ENCODE results near the gene PCMTD2.
"Not testable (repeated sequence)": the region's sequence is repeated elsewhere in the genome, so short reads cannot be mapped to it uniquely, and the experiment has no call there.

Gene PCMTD2

DNA sequence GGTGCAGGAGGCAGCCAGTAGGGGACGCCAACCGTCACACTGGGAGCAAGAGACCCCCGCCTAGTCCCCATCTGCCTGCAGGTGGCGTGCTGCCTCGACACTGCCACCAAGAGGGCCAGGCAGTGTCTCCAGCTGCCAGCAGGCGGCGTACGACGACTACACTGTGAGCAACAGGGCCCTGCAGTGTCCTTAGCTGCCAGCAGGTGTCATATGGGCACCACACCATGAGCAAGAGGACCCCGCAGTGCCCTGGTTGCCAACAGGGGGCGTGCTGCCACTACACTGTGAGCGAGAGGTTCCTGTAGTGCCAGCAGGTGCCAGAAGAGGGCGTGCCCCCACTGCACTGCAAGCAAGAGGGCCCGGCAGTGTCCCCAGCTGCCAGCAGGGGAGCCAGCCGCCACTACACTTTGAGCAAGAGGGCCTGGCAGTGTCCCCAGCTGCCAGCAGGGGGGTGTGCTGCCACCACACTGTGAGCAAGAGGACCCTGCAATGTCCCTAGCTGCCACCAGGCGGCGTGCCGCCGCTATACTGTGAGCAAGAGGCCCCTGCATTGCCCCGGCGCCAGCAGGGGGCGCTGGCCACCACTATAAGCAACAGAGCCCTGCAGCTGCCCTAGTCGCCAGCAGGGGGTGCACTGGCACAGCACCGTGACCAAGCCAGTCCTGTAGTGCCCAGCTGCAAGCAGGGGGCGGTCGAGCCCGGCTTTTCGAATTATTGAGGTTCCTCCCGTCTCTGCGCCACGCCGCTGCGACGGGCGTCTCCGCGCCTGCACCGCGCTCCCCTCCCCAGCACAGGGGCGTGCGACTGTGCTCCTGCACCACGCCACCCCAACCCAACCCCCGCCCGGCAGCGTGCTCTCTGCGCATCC lies 30.3 kb downstream of the PCMTD2 start (continued):
- TF ChIP-seq, protein P1, sequence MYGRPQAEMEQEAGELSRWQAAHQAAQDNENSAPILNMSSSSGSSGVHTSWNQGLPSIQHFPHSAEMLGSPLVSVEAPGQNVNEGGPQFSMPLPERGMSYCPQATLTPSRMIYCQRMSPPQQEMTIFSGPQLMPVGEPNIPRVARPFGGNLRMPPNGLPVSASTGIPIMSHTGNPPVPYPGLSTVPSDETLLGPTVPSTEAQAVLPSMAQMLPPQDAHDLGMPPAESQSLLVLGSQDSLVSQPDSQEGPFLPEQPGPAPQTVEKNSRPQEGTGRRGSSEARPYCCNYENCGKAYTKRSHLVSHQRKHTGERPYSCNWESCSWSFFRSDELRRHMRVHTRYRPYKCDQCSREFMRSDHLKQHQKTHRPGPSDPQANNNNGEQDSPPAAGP (tag by site-specific recombination; IDR thresholded peaks at IDR 0.05): 0 out of 2 replicates have a peak, but pooled peaks have one; percentile 37
- TF ChIP-seq ZNF610 (tag by site-specific recombination; IDR thresholded peaks at IDR 0.05; ENCODE audit: borderline replicate concordance) (peak; percentile 53; the same call in 1 of the 2 replicates), GLIS2 (tag by site-specific recombination; IDR thresholded peaks at IDR 0.05) (0 out of 2 replicates have a peak, but pooled peaks have one; percentile 28)
- TF ChIP-seq, protein P2, sequence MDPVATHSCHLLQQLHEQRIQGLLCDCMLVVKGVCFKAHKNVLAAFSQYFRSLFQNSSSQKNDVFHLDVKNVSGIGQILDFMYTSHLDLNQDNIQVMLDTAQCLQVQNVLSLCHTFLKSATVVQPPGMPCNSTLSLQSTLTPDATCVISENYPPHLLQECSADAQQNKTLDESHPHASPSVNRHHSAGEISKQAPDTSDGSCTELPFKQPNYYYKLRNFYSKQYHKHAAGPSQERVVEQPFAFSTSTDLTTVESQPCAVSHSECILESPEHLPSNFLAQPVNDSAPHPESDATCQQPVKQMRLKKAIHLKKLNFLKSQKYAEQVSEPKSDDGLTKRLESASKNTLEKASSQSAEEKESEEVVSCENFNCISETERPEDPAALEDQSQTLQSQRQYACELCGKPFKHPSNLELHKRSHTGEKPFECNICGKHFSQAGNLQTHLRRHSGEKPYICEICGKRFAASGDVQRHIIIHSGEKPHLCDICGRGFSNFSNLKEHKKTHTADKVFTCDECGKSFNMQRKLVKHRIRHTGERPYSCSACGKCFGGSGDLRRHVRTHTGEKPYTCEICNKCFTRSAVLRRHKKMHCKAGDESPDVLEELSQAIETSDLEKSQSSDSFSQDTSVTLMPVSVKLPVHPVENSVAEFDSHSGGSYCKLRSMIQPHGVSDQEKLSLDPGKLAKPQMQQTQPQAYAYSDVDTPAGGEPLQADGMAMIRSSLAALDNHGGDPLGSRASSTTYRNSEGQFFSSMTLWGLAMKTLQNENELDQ (tag by site-specific recombination; IDR thresholded peaks at IDR 0.05; ENCODE audit: low read depth): peak; percentile 73; the same call in 1 of the 2 replicates

DNA sequence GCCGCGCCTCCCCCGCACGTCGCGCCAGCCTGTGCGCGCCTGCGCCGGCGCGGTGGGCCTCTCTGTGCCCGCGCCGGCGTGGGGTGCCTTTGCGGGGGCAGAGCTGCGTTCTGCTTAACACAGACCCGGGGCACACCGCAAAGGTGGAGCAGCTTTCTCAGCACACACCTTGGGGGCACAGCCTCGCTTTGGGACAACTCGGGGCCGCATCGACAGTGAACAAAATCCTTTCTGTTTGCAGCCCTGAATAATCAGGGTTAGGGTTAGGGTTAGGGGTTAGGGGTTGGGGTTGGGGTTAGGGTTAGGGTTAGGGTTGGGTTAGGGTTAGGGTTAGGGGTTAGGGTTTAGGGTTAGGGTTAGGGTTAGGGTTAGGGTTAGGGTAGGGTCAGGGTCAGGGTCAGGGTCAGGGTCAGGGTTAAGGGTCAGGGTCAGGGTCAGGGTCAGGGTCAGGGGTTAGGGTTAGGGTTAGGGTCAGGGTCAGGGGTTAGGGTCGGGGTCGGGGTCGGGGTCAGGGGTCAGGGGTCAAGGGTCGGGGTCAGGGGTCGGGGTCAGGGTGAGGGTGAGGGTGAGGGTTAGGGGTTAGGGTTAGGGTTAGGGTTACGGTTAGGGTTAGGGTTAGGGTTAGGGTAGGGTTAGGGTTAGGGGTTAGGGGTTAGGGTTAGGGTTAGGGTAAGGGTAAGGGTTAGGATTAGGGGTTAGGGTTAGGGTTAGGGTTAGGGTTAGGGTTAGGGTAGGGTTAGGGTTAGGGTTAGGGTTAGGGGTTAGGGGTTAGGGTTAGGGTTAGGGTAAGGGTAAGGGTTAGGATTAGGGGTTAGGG lies 31.1 kb downstream of the PCMTD2 start:
- POLR2A ChIA-PET; H3K36me3 ChIP-seq (ENCODE audit: control insufficient read depth in 2 of 2, insufficient read depth in 1 of 2, low read length in 2 of 2); H3K27ac ChIP-seq (ENCODE audit: extremely low read depth, low read depth, low read length); H3K4me1 ChIP-seq (ENCODE audit: control insufficient read depth, insufficient read depth, low read length); H3K4me3 ChIP-seq (ENCODE audit: low read depth, low read length); H3K9me3 ChIP-seq (ENCODE audit: control insufficient read depth, insufficient read depth, low read depth, low read length): not testable (repeated sequence)
- CTCF ChIA-PET: interaction anchor here (0.9 to 2.0 kb wide), 5 partner anchors 12 to 124 kb away, joined by 3 to 12 read pairs (median 3); no protein-coding TSS in a partner anchor

DNA sequence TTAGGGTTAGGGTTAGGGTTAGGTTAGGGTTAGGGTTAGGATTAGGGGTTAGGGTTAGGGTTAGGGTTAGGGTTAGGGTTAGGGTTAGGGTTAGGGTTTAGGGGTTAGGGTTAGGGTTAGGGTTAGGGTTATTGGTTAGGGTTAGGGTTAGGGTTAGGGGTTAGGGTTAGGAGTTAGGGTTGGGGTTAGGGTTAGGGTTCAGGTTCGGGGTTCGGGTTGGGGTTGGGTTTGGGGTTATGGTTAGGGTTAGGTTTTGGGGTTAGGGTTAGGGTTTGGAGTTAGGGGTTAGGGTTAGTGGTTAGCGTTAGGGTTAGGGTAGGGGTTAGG lies 31.7 kb downstream of the PCMTD2 start:
- CTCF ChIA-PET; H3K9me3 ChIP-seq (ENCODE audit: control insufficient read depth, insufficient read depth, low read depth, low read length); POLR2A ChIA-PET; H3K4me3 ChIP-seq (ENCODE audit: low read depth, low read length); H3K4me1 ChIP-seq (ENCODE audit: control insufficient read depth, insufficient read depth, low read length); H3K27ac ChIP-seq (ENCODE audit: extremely low read depth, low read depth, low read length); H3K36me3 ChIP-seq (ENCODE audit: control insufficient read depth in 2 of 2, insufficient read depth in 1 of 2, low read length in 2 of 2): not testable (repeated sequence)

DNA sequence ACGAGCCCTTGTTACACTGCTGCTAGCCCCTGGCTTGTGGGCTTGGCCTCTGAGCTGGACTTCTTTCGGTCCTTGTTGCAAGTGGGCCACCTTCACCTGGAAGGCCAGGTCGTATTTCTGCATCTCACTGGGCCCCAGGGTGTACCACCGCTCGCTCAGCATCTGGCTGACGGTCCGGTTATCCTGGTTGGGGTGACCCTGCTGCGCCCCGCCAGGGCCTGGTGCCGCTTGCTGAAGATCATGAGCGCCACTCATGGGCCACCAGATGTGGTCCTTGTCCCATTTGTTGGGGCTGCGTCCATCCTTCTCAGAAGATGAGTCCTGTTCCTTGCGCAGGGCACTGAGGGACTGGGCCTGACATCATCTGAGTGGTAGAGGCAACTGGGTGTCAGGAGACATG lies 36.6 kb downstream of the PCMTD2 start:
- not testable (repeated sequence) for H3K4me3 ChIP-seq (ENCODE audit: low read depth, low read length)

DNA sequence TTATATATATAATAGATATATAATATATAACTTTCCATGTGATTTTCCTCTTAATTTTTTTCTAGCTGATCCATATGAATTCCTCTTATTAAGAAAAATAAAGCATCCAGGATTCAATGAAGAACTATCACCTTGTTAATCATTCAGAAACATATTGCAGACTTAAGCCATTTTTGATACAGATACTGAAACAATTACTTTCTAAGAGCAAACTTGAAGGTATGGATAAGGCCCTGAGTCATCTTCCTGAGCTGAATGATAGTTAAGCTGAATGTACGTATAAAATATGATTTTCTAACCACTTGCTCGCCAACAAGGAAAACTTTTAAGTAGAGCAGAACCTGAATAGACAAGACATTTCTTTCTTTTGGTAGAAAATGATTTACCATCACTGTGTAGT lies 47.5 kb downstream of the PCMTD2 start:
- H3K36me3 ChIP-seq (ENCODE audit: control insufficient read depth in 2 of 2, insufficient read depth in 1 of 2, low read length in 2 of 2); H3K4me1 ChIP-seq (ENCODE audit: control insufficient read depth, insufficient read depth, low read length); POLR2A ChIA-PET; H3K4me3 ChIP-seq (ENCODE audit: low read depth, low read length); H3K9me3 ChIP-seq (ENCODE audit: control insufficient read depth, insufficient read depth, low read depth, low read length); CTCF ChIA-PET; H3K27ac ChIP-seq (ENCODE audit: extremely low read depth, low read depth, low read length): not testable (repeated sequence)

More for the DNA sequence above, 36.6 kb downstream of the PCMTD2 start:
- H3K9me3 ChIP-seq (ENCODE audit: control insufficient read depth, insufficient read depth, low read depth, low read length); POLR2A ChIA-PET; H3K36me3 ChIP-seq (ENCODE audit: control insufficient read depth in 2 of 2, insufficient read depth in 1 of 2, low read length in 2 of 2); CTCF ChIA-PET; H3K27ac ChIP-seq (ENCODE audit: extremely low read depth, low read depth, low read length); H3K4me1 ChIP-seq (ENCODE audit: control insufficient read depth, insufficient read depth, low read length): not testable (repeated sequence)

DNA sequence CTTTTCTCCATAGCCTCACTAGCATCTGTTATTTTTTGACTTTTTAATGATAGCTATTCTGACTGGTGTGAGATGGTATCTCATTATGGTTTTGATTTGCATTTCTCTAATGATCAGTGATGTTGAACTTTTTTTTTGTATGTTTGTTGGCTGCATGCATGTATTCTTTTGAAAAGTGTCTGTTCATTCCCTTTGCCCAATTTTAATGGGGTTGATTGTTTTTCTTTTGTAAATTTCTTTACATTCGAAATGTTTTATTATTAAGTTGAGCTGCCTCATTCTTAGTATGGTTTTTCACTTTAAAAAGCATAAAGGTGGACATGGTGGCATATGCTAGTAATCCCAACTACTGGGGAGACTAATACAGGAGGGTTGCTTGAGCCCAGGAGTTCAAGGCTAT lies 58.2 kb downstream of the PCMTD2 start:
- H3K9me3 ChIP-seq (ENCODE audit: control insufficient read depth, insufficient read depth, low read depth, low read length); H3K27ac ChIP-seq (ENCODE audit: extremely low read depth, low read depth, low read length); H3K36me3 ChIP-seq (ENCODE audit: control insufficient read depth in 2 of 2, insufficient read depth in 1 of 2, low read length in 2 of 2); H3K4me1 ChIP-seq (ENCODE audit: control insufficient read depth, insufficient read depth, low read length); POLR2A ChIA-PET; H3K4me3 ChIP-seq (ENCODE audit: low read depth, low read length); CTCF ChIA-PET: not testable (repeated sequence)

DNA sequence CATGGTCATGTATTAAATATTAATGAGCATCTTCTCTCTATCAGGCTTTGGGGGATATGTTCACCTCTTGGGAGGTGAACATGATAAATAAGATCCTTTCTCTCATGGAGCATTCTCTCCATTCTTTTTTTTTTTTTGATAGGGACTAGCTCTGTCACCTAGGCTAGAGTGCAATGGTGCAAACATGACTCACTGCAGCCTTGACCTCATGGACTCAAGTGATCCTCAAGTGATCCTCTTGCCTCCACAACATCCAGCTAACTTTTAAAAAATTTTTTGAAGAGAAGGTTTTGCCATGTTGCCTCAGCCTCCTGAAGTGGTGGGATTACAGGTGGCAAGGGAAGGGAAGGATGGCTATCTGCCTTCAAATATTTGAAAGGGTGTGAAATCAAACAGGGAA lies 59.8 kb downstream of the PCMTD2 start:
- POLR2A ChIA-PET; H3K4me3 ChIP-seq (ENCODE audit: low read depth, low read length); H3K9me3 ChIP-seq (ENCODE audit: control insufficient read depth, insufficient read depth, low read depth, low read length); CTCF ChIA-PET; H3K4me1 ChIP-seq (ENCODE audit: control insufficient read depth, insufficient read depth, low read length); H3K36me3 ChIP-seq (ENCODE audit: control insufficient read depth in 2 of 2, insufficient read depth in 1 of 2, low read length in 2 of 2); H3K27ac ChIP-seq (ENCODE audit: extremely low read depth, low read depth, low read length): not testable (repeated sequence)

DNA sequence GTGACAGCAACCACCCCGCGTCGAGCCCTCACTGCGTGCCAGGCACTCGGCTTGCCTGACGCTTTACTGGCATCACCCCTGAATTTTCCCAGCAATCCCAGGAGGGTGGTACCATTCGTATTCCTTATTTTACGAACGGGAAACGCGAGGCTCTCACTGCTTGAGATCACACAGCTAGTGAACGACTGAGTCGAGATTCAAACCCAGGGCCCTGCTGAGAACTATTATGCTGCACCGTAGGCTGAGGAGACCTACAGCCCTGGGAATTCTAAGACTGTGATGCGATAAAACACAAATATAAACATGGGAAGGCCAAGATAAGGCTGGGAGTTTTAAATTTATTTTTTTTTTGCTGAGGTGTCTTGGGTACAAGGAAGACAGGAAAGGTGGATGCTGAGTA lies 60.3 kb downstream of the PCMTD2 start:
- POLR2A ChIA-PET; H3K4me3 ChIP-seq (ENCODE audit: low read depth, low read length); H3K4me1 ChIP-seq (ENCODE audit: control insufficient read depth, insufficient read depth, low read length); H3K9me3 ChIP-seq (ENCODE audit: control insufficient read depth, insufficient read depth, low read depth, low read length); CTCF ChIA-PET; H3K36me3 ChIP-seq (ENCODE audit: control insufficient read depth in 2 of 2, insufficient read depth in 1 of 2, low read length in 2 of 2); H3K27ac ChIP-seq (ENCODE audit: extremely low read depth, low read depth, low read length): not testable (repeated sequence)
